Neural cell (in vitro differentiated cells): ENCODE measurements around the gene PTPRO. TPM values are rescaled to one million over a fixed set of nuclear protein-coding genes. Genes with fewer than 3 reads are reported as not detected.

Source experiments
- H2AFZ ChIP-seq: fragments of 200-600, 300-800 bp; sonication (generic), shearing (Covaris generic); 2 replicates; pipeline ENCODE4 v1.6.0; 2014; ENCODE audit warnings: low read depth, mild to moderate bottlenecking, antibody characterized with exemption, low read length, moderate library complexity
- H3F3A ChIP-seq: fragments of 200-600 bp; shearing (Covaris generic); 2 replicates; pipeline ENCODE4 v1.6.1; 2016; ENCODE audit warnings: mild to moderate bottlenecking, moderate library complexity, mixed read lengths, antibody characterized with exemption, low read length; ENCODE audit not compliant: insufficient read depth, poor library complexity, severe bottlenecking
- H3K27ac ChIP-seq: fragments of 200-600, 300-800 bp; sonication (generic), shearing (Covaris generic); 2 replicates; pipeline ENCODE4 v1.5.1; 2014; ENCODE audit warnings: mild to moderate bottlenecking, low read length, moderate library complexity
- H3K27me3 ChIP-seq: fragments of 300-800, 200-600 bp; sonication (generic), shearing (Covaris generic); 2 replicates; pipeline ENCODE4 v1.6.0; 2014; ENCODE audit warnings: mild to moderate bottlenecking, low read depth, low read length, moderate library complexity; ENCODE audit not compliant: insufficient read depth
- H3K36me3 ChIP-seq: fragments of 300-800, 200-600 bp; sonication (generic), shearing (Covaris generic); 2 replicates; pipeline ENCODE4 v1.5.1; 2014; ENCODE audit warnings: mild to moderate bottlenecking, antibody characterized with exemption, low read length, moderate library complexity; ENCODE audit not compliant: insufficient read depth
- H3K4me2 ChIP-seq: fragments of 300-800, 200-600 bp; sonication (generic), shearing (Covaris generic); 2 replicates; pipeline ENCODE4 v1.6.0; 2014; ENCODE audit warnings: mild to moderate bottlenecking, low read length
- H3K4me3 ChIP-seq: fragments of 300-800, 200-600 bp; sonication (generic), shearing (Covaris generic); 2 replicates; pipeline ENCODE4 v1.5.1; 2014; ENCODE audit warnings: mild to moderate bottlenecking, low read length, moderate library complexity
- H3K79me2 ChIP-seq: fragments of 200-600 bp; shearing (Covaris generic); replicated peaks from 2 replicates; pipeline ENCODE4 v1.6.0; 2014; ENCODE audit warnings: mild to moderate bottlenecking, low read length, moderate library complexity; ENCODE audit not compliant: insufficient read depth
- H3K9ac ChIP-seq: fragments of 300-800, 200-600 bp; sonication (generic), shearing (Covaris generic); 2 replicates; pipeline ENCODE4 v1.6.1; 2016; ENCODE audit warnings: mild to moderate bottlenecking, low read length, mixed read lengths
- H3K9me2 ChIP-seq: fragments of 200-600 bp; shearing (Covaris generic); 2 replicates; pipeline ENCODE4 v1.6.1; 2016; ENCODE audit warnings: mild to moderate bottlenecking, low read length, mixed read lengths; ENCODE audit not compliant: insufficient read depth
- H3K9me3 ChIP-seq: fragments of 200-600, 300-800 bp; sonication (generic), shearing (Covaris generic); 2 replicates; pipeline ENCODE4 v1.6.1; 2016; ENCODE audit warnings: mild to moderate bottlenecking, mixed run types, low read length, moderate library complexity, mixed read lengths
- H4K20me1 ChIP-seq: fragments of 200-600 bp; shearing (Covaris generic); 2 replicates; pipeline ENCODE4 v1.6.1; 2016; ENCODE audit warnings: mild to moderate bottlenecking, mixed run types; ENCODE audit not compliant: insufficient read depth
- CTCF ChIP-seq: fragments of 450-650 bp; IDR thresholded peaks from 2 replicates; pipeline ENCODE4 v1.5.1; 2014; ENCODE audit warnings: antibody characterized with exemption, mild to moderate bottlenecking, moderate library complexity; ENCODE audit not compliant: poor library complexity, severe bottlenecking
- EP300 ChIP-seq: fragments of 450-650 bp; conservative IDR thresholded peaks from 2 replicates; pipeline ENCODE4 v1.6.1; 2014; ENCODE audit warnings: antibody characterized with exemption, mild to moderate bottlenecking, moderate library complexity; ENCODE audit not compliant: poor library complexity, severe bottlenecking
- EZH2 ChIP-seq: fragments of 200-600, 300-800 bp; shearing (Covaris generic), sonication (generic); IDR thresholded peaks from 2 replicates; pipeline ENCODE4 v1.6.1; 2014; ENCODE audit warnings: antibody characterized with exemption, low read length, borderline replicate concordance, mild to moderate bottlenecking; ENCODE audit not compliant: insufficient read depth, poor library complexity, severe bottlenecking
- MXI1 ChIP-seq: fragments of 450-650 bp; conservative IDR thresholded peaks from 2 replicates; pipeline ENCODE4 v1.6.1; 2014; ENCODE audit warnings: antibody characterized with exemption, mild to moderate bottlenecking; ENCODE audit not compliant: poor library complexity, severe bottlenecking
- POLR2AphosphoS5 ChIP-seq: IDR thresholded peaks from 2 replicates; pipeline ENCODE4 v1.6.1; 2012
- RAD21 ChIP-seq: fragments of 450-650 bp; conservative IDR thresholded peaks from 2 replicates; pipeline ENCODE4 v1.6.1; 2014; ENCODE audit warnings: antibody characterized with exemption, mild to moderate bottlenecking, moderate library complexity
- SMC3 ChIP-seq: fragments of 450-650 bp; conservative IDR thresholded peaks from 2 replicates; pipeline ENCODE4 v1.6.1; 2014; ENCODE audit warnings: antibody characterized with exemption, mild to moderate bottlenecking, moderate library complexity; ENCODE audit not compliant: poor library complexity
- TAF1 ChIP-seq: IDR thresholded peaks from 2 replicates; pipeline ENCODE4 v1.6.1; 2012; ENCODE audit warnings: low read depth
- polyA plus RNA-seq: library from polyadenylated mRNA; depleted of rRNA; stranded (reverse); fragments of >200 nt; gene quantifications from 2 replicates; pipeline ENCODE4 v1.2.3, GENCODE V29; 2014
- TF ChIP-seq, protein P1 (sequence below): IDR thresholded peaks from 2 replicates; pipeline ENCODE4 v1.6.1; 2012; ENCODE audit warnings: borderline replicate concordance

Gene PTPRO
- polyA plus RNA-seq, 1 donor from 2014 or later, result 124 TPM

GRCh38 chr12:15638231-15638630 lies 315.9 kb downstream of the PTPRO start:
- Histone ChIP-seq H3K79me2 (no peaks in the 10 kb centered on the region), H3K4me3 (no peak overlapping the region)

GRCh38 chr12:15644700-15645099 lies 322.4 kb downstream of the PTPRO start:
- H2AFZ ChIP-seq, result no peak overlapping the region
- H3F3A ChIP-seq, result no peaks in the 10 kb centered on the region
- H3K9ac ChIP-seq, result no peak overlapping the region
- no peaks in the 10 kb centered on the region for H3K79me2 ChIP-seq
- H3K27me3 ChIP-seq, result no peaks in the 10 kb centered on the region
- H3K9me2 ChIP-seq, result no peaks in the 10 kb centered on the region
- TF ChIP-seq, protein P1, sequence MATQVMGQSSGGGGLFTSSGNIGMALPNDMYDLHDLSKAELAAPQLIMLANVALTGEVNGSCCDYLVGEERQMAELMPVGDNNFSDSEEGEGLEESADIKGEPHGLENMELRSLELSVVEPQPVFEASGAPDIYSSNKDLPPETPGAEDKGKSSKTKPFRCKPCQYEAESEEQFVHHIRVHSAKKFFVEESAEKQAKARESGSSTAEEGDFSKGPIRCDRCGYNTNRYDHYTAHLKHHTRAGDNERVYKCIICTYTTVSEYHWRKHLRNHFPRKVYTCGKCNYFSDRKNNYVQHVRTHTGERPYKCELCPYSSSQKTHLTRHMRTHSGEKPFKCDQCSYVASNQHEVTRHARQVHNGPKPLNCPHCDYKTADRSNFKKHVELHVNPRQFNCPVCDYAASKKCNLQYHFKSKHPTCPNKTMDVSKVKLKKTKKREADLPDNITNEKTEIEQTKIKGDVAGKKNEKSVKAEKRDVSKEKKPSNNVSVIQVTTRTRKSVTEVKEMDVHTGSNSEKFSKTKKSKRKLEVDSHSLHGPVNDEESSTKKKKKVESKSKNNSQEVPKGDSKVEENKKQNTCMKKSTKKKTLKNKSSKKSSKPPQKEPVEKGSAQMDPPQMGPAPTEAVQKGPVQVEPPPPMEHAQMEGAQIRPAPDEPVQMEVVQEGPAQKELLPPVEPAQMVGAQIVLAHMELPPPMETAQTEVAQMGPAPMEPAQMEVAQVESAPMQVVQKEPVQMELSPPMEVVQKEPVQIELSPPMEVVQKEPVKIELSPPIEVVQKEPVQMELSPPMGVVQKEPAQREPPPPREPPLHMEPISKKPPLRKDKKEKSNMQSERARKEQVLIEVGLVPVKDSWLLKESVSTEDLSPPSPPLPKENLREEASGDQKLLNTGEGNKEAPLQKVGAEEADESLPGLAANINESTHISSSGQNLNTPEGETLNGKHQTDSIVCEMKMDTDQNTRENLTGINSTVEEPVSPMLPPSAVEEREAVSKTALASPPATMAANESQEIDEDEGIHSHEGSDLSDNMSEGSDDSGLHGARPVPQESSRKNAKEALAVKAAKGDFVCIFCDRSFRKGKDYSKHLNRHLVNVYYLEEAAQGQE, result no peak
- TF ChIP-seq MXI1, result no peak
- no peak for TF ChIP-seq CTCF
- TF ChIP-seq TAF1, result no peak
- no peak for TF ChIP-seq EP300
- no peak for TF ChIP-seq EZH2
- no peak for TF ChIP-seq RAD21
- no peak for TF ChIP-seq POLR2AphosphoS5
- TF ChIP-seq SMC3, result no peak
- H3K27ac ChIP-seq, result no peak overlapping the region
- H4K20me1 ChIP-seq, result no peaks in the 10 kb centered on the region
- H3K9me3 ChIP-seq, result no peaks in the 10 kb centered on the region
- H3K4me3 ChIP-seq, result no peak overlapping the region
- H3K36me3 ChIP-seq, result peaks cover 6% of the 10 kb centered on the region
- no peak overlapping the region for H3K4me2 ChIP-seq

More at GRCh38 chr12:15638231-15638630, 315.9 kb downstream of the PTPRO start:
- H2AFZ ChIP-seq, result no peak overlapping the region
- no peak overlapping the region for H3K4me2 ChIP-seq
- no peak overlapping the region for H3K9ac ChIP-seq
- H3K9me3 ChIP-seq, result no peaks in the 10 kb centered on the region
- H3F3A ChIP-seq, result no peaks in the 10 kb centered on the region
- peaks cover 10% of the 10 kb centered on the region for H3K36me3 ChIP-seq
- no peaks in the 10 kb centered on the region for H4K20me1 ChIP-seq
- TF ChIP-seq, protein P1, result no peak
- TF ChIP-seq EZH2 (no peak), CTCF (no peak), RAD21 (no peak), EP300 (no peak), POLR2AphosphoS5 (no peak), MXI1 (no peak), SMC3 (no peak), TAF1 (no peak)
- H3K27ac ChIP-seq, result no peak overlapping the region
- no peaks in the 10 kb centered on the region for H3K27me3 ChIP-seq
- H3K9me2 ChIP-seq, result no peaks in the 10 kb centered on the region
